HCT116 (cell line): ENCODE results near the gene KCTD17. TPM values are rescaled to one million over a fixed set of nuclear protein-coding genes. Genes with fewer than 3 reads are reported as not detected.

Experiments used
- ATAC-seq: fragments of 200-7000 bp; cut with Tn5 transposase; 2 replicates; pipeline ENCODE4 v1.9.1; 2020; ENCODE audit warnings: mild to moderate bottlenecking, moderate library complexity
- BruUV-seq: library from RNA; stranded (reverse); fragments of 400-500 nt; replicated peaks from 2 replicates; lab custom pipeline; 2021; lab: Mats Ljungman, UMichigan
- CTCF ChIA-PET: fragments of 300-600 bp; sonication (Branson Sonifier 250); formaldehyde crosslinking; loops from one replicate; lab custom pipeline; 2021; ENCODE audit warnings: antibody characterized with exemption; lab: Charles Lee
- POLR2A ChIA-PET: fragments of 300-600, 350-600 bp; sonication (Branson Sonifier 250); formaldehyde crosslinking; loops from one replicate; lab custom pipeline; 2021; ENCODE audit warnings: antibody characterized with exemption; lab: Charles Lee
- RAD21 ChIA-PET, 2 experiments: fragments of 300-600 bp; sonication (Branson Sonifier 250); formaldehyde crosslinking; loops; one replicate each; lab custom pipeline; 2023; ENCODE audit warnings: low total read pairs in 2 of 2; ENCODE audit not compliant: uncharacterized antibody in 2 of 2, unreplicated experiment in 2 of 2, low non-redundant PET in 1 of 2; lab: Charles Lee
- DNase-seq: peaks from one replicate; pipeline ENCODE4 v3.0.0-alpha.2; 2010; ENCODE audit warnings: low read depth, low spot score
- H2AFZ ChIP-seq: fragments of 200-600 bp; shearing (Covaris generic), sonication (generic); 2 replicates; pipeline ENCODE4 v1.6.1; 2017; ENCODE audit warnings: low read depth, mixed run types, mixed read lengths, antibody characterized with exemption, low read length; ENCODE audit not compliant: poor library complexity, severe bottlenecking
- H3K27ac ChIP-seq: 2 replicates; pipeline ENCODE4 v1.5.1; 2012; ENCODE audit warnings: low read depth, low read length
- H3K27me3 ChIP-seq: fragments of 200-600 bp; sonication (generic); 2 replicates; pipeline ENCODE4 v1.6.1; 2016; ENCODE audit warnings: mixed run types, low read length, mixed read lengths; ENCODE audit not compliant: insufficient read depth
- H3K36me3 ChIP-seq, 2 experiments: fragments of 200-500 bp in 1 of 2; fragments of 200-600 bp in 1 of 2; sonication (Bioruptor generic) in 1 of 2; sonication (generic) in 1 of 2; 2 replicates each; pipeline versions ENCODE4 v1.5.1 to v1.6.1; 2014 to 2016; ENCODE audit warnings: low read length in 2 of 2, inconsistent platforms in 1 of 2, mixed read lengths in 1 of 2, mixed run types in 1 of 2; ENCODE audit not compliant: insufficient read depth in 2 of 2, control insufficient read depth in 1 of 2
- H3K4me1 ChIP-seq, 2 experiments: fragments of 200-600 bp in 1 of 2; sonication (generic) in 1 of 2; 2 replicates each; pipeline versions ENCODE4 v1.5.1 to v1.6.1; 2012 to 2017; ENCODE audit warnings: low read length in 2 of 2, inconsistent platforms in 1 of 2, mild to moderate bottlenecking in 1 of 2, mixed read lengths in 1 of 2, mixed run types in 1 of 2, moderate library complexity in 1 of 2; ENCODE audit not compliant: insufficient read depth in 2 of 2, control insufficient read depth in 1 of 2
- H3K4me2 ChIP-seq: fragments of 200-600 bp; sonication (generic); 2 replicates; pipeline ENCODE4 v1.6.1; 2017; ENCODE audit warnings: mixed run types, low read length, mixed read lengths
- H3K4me3 ChIP-seq, 2 experiments: fragments of 200-600 bp in 1 of 2; sonication (generic) in 1 of 2; replicated peaks in 1 of 2; 2 replicates each; pipeline ENCODE4 v1.5.1; 2011 to 2016; ENCODE audit warnings: low read length in 2 of 2, control low read depth in 1 of 2, low read depth in 1 of 2, mild to moderate bottlenecking in 1 of 2, mixed read lengths in 1 of 2, mixed run types in 1 of 2
- H3K79me2 ChIP-seq: fragments of 200-600 bp; sonication (generic); 2 replicates; pipeline ENCODE4 v1.6.1; 2017; ENCODE audit warnings: mild to moderate bottlenecking, mixed run types, low read length, moderate library complexity, mixed read lengths; ENCODE audit not compliant: insufficient read depth
- H3K9ac ChIP-seq: fragments of 200-600 bp; sonication (generic); 2 replicates; pipeline ENCODE4 v1.6.1; 2016; ENCODE audit warnings: low read length, mixed read lengths
- H3K9me2 ChIP-seq: fragments of 200-600 bp; sonication (generic), shearing (Covaris generic); 2 replicates; pipeline ENCODE4 v1.6.1; 2017; ENCODE audit warnings: mixed run types, mild to moderate bottlenecking, moderate library complexity; ENCODE audit not compliant: insufficient read depth
- H3K9me3 ChIP-seq, 2 experiments: fragments of 200-500 bp in 1 of 2; fragments of 200-600 bp in 1 of 2; sonication (Bioruptor generic) in 1 of 2; sonication (generic) in 1 of 2; 2 replicates each; pipeline ENCODE4 v1.6.1; 2014 to 2017; ENCODE audit warnings: low read length in 2 of 2, mixed read lengths in 2 of 2, inconsistent platforms in 1 of 2, low read depth in 1 of 2, mild to moderate bottlenecking in 1 of 2, mixed run types in 1 of 2, moderate library complexity in 1 of 2; ENCODE audit not compliant: control insufficient read depth in 1 of 2, insufficient read depth in 1 of 2
- H4K20me1 ChIP-seq: fragments of 200-600 bp; sonication (generic), shearing (Covaris generic); 2 replicates; pipeline ENCODE4 v1.6.1; 2017; ENCODE audit warnings: mixed run types, mild to moderate bottlenecking, moderate library complexity; ENCODE audit not compliant: insufficient read depth
- ATF3 ChIP-seq: IDR thresholded peaks from 2 replicates; pipeline ENCODE4 v1.6.1; 2012
- CTCF ChIP-seq, 3 experiments: fragments of 200-600 bp in 1 of 3; sonication (generic) in 1 of 3; IDR thresholded peaks in 2 of 3; conservative IDR thresholded peaks in 1 of 3; 2 replicates each; pipeline ENCODE4 v1.5.1; 2012 to 2017; ENCODE audit warnings: low read depth in 2 of 3, low read length in 2 of 3, antibody characterized with exemption in 1 of 3, borderline replicate concordance in 1 of 3, control low read depth in 1 of 3, mild to moderate bottlenecking in 1 of 3, mixed read lengths in 1 of 3, mixed run types in 1 of 3, moderate library complexity in 1 of 3; ENCODE audit not compliant: insufficient read depth in 1 of 3
- EGR1 ChIP-seq: IDR thresholded peaks from 2 replicates; pipeline ENCODE4 v1.6.1; 2012; ENCODE audit warnings: low read depth
- EZH2phosphoT487 ChIP-seq: fragments of 200-600 bp; IDR thresholded peaks from 2 replicates; pipeline ENCODE4 v1.6.1; 2018; ENCODE audit warnings: antibody characterized with exemption, borderline replicate concordance
- MAX ChIP-seq: IDR thresholded peaks from 2 replicates; pipeline ENCODE4 v1.6.1; 2012
- POLR2AphosphoS5 ChIP-seq: IDR thresholded peaks from 2 replicates; pipeline ENCODE4 v1.6.1; 2011; ENCODE audit warnings: mild to moderate bottlenecking, low read depth, low read length, moderate library complexity
- REST ChIP-seq: IDR thresholded peaks from 2 replicates; pipeline ENCODE4 v1.6.1; 2012; ENCODE audit warnings: low read depth
- SIN3A ChIP-seq: IDR thresholded peaks from 2 replicates; pipeline ENCODE4 v1.6.1; 2012; ENCODE audit warnings: low read depth
- SP1 ChIP-seq: IDR thresholded peaks from 2 replicates; pipeline ENCODE4 v1.6.1; 2012; ENCODE audit warnings: low read depth
- ZBTB33 ChIP-seq: IDR thresholded peaks from 2 replicates; pipeline ENCODE4 v1.6.1; 2011; ENCODE audit warnings: mild to moderate bottlenecking, low read length, moderate library complexity; ENCODE audit not compliant: insufficient replicate concordance; ENCODE audit errors: extremely low read depth
- ZFX ChIP-seq: fragments of 450-650 bp; IDR thresholded peaks from 2 replicates; pipeline ENCODE4 v1.6.1; 2017
- intact Hi-C: fragments of 100-400 bp; cut with micrococcal nuclease; formaldehyde crosslinking; loops from 2 replicates; pipeline ENCODE4 v1.10.0; 2022
- total RNA-seq: library from RNA; stranded (reverse); gene quantifications from one replicate; pipeline ENCODE4 v1.2.1, GENCODE V29; 2021; ENCODE audit not compliant: unreplicated experiment

The KCTD17 gene
- total RNA-seq, 1 experiment from 2014 or later, result 23.4 TPM

- TF ChIP-seq REST (no peak), ZBTB33 (no peak), EZH2phosphoT487 (no peak), ZFX (no peak), SP1 (no peak), SIN3A (no peak)
Observed at GRCh38 chr22:37086184-37086583, 34.6 kb downstream of the KCTD17 start (continued).

DNA sequence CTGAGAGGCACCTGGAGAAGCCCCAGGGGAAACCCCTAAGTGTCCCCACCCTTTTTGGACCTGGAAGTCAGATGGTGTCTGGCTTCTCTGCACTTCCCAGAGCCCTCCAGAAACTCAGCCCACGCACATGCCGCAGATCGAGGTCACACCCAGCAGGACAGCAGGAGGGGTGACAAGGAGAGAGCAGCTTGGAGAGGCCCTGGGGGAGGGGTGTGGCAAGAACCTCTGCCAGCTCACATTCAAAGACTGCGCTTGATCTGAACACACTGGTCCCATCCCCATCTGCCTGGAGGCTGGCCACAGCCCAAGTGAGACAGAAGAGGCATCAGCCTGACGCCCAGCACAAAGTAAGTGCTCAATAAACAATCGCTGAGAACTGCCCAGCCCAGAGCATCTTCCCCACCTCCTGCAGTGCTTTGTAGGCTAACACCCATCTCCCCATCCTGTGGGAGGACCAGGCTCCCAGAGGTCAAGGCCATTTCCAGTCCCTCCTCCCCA is 36.6 kb downstream of the KCTD17 start:
- 0 out of 2 replicates have a peak, but pooled peaks have one; percentile 27 for TF ChIP-seq POLR2AphosphoS5
- TF ChIP-seq CTCF (IDR thresholded peaks at IDR 0.05 in 2 of 3, conservative IDR thresholded peaks at IDR 0.05 in 1 of 3; ENCODE audit: borderline replicate concordance in 1 of 3, insufficient read depth in 1 of 3, low read depth in 2 of 3, low read length in 2 of 3), result no peak
- TF ChIP-seq ATF3, result no peak
- peak; percentile 73; the same call in 1 of the 2 replicates for TF ChIP-seq MAX
- peak; percentile 88 for TF ChIP-seq EGR1
- no peak overlapping the region for H2AFZ ChIP-seq
- intact Hi-C loops, result no loop called here
- H3K4me3 ChIP-seq, result peak overlapping the region in 1 of 2 experiments; percentile 33; a peak in 2 of 4 replicates
- peak overlapping the region; percentile 23; the same call in 1 of the 2 replicates for H3K9ac ChIP-seq
- peak overlapping the region; percentile 76 for H3K4me2 ChIP-seq
- no peaks in the 10 kb centered on the region for H3K9me2 ChIP-seq
- H3K9me3 ChIP-seq, result no peaks in the 10 kb centered on the region
- no peak overlapping the region for H3K27ac ChIP-seq
- CTCF ChIA-PET, result interaction anchor here (1.1 kb wide), 1 partner anchor 112 kb away, joined by 4 read pairs; no protein-coding TSS in a partner anchor
- no TSS peak for BruUV-seq
- H3K36me3 ChIP-seq, result no peaks in the 10 kb centered on the region
- POLR2A ChIA-PET, result no interaction called here
- H4K20me1 ChIP-seq, result no peaks in the 10 kb centered on the region
- H3K79me2 ChIP-seq, result no peaks in the 10 kb centered on the region
- peaks cover 11 to 29% of the 10 kb centered on the region in 2 experiments for H3K4me1 ChIP-seq
- DNase-seq, result peak; percentile 48
- H3K27me3 ChIP-seq, result no peaks in the 10 kb centered on the region
- ATAC-seq, result peak; percentile 88
- RAD21 ChIA-PET, result no interaction called here
